Measurements from ENCODE around the gene NYAP2.

Gene NYAP2

DNA sequence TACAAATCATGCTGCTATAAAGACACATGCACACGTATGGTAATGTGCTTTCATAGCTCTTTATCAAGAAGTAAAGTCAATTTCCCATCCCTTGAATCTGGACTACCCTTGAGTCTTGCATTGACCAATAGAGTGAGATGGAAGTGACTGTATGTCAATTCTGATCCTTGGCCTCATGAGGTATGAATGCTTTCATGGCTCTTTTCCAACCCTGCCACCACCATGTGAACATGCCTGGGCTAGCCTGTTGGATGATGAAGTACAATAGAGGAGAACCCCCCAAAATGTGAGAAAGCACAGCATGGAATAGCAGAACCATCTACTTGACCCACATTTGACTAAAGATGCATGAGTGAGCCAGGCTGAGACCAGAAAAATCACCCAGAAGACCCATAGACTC lies 237.0 kb downstream of the NYAP2 start:
- no peak for DNase-seq

DNA sequence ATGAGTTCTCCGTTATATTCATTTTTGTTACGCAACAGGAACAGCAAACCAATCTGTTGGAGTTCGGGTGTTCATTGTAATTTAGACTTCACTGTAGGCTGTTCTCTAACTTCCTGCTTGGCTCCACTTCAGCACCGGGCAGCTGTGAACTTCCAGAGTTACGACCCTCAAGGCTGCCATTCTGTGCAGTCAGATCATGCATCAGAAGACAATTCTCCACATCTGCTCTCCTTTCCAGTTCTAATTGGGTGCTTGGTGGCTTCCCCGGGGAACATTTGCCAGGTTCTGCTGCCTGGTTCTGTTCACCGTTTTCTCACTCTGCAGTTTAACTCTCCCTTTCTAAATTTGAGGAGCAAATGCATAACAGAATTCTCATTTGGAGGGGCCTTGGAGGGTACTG lies 237.7 kb downstream of the NYAP2 start:
- peak; percentile 10 for DNase-seq

DNA sequence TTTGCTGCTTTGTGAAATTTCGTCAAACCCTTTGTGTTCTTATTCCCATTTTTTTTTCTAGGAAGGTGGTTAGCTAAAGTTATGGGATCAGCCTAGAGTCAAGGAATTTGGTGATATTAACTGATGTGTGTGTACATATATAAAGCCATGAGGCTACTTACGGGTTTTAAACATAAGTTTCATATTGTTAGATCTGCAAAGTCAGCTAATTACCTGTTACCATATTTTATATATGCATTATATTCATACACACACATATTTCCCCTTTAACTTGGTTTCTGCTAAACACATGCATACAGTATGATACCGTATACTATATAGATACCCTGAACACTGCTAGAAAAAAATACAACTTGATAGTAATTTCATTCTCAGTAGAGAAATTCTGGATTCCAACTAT lies 241.0 kb downstream of the NYAP2 start:
- DNase-seq: no peak

DNA sequence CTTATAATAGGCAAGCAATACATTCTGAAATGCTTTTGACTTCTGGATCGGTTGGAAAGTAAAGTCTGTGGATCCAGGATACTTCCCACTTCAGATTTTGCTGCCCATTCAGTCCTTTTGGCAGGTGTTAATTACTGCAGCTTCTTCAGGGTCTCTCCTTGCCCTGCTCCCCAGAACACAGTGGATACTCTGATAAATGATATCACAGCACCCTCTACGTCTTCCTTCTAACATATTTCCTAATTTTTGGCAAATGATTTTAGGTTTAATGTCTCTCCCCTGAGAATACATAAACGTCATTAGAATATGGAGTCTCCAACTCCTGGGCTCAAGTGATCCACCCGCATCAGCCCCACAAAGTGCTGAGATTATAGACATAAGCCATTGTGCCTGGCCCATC lies 249.8 kb downstream of the NYAP2 start:
- DNase-seq: no peak

DNA sequence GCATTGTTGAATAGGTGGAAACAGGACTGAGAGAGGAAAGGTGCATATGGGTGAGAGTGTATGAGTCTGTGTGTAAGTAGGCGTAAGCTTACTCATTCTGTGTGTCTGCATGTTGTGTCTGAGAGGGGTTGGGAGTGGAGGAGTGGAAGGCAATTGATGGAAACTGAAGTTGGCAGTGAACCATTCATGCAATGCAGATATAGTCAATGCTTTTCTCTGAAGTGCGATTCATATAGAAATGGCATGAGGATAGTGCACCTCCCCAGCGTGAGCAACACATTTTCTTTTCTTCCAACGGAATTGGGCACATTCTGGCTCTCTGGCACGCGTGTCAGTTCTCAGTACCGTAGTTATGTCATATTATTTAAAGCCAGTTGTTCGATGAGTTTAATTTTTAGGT lies 250.5 kb downstream of the NYAP2 start:
- no peak for DNase-seq

GRCh38 chr2:225660262-225661131 lies 261.0 kb downstream of the NYAP2 start:
- peak; percentile 85 for DNase-seq

- no peak for DNase-seq
Measured at GRCh38 chr2:225662101-225662500, 262.6 kb downstream of the NYAP2 start.

GRCh38 chr2:225667445-225667844 lies 267.9 kb downstream of the NYAP2 start:
- no peak for DNase-seq

GRCh38 chr2:225668606-225669266 lies 269.2 kb downstream of the NYAP2 start:
- DNase-seq: peak; percentile 70

DNA sequence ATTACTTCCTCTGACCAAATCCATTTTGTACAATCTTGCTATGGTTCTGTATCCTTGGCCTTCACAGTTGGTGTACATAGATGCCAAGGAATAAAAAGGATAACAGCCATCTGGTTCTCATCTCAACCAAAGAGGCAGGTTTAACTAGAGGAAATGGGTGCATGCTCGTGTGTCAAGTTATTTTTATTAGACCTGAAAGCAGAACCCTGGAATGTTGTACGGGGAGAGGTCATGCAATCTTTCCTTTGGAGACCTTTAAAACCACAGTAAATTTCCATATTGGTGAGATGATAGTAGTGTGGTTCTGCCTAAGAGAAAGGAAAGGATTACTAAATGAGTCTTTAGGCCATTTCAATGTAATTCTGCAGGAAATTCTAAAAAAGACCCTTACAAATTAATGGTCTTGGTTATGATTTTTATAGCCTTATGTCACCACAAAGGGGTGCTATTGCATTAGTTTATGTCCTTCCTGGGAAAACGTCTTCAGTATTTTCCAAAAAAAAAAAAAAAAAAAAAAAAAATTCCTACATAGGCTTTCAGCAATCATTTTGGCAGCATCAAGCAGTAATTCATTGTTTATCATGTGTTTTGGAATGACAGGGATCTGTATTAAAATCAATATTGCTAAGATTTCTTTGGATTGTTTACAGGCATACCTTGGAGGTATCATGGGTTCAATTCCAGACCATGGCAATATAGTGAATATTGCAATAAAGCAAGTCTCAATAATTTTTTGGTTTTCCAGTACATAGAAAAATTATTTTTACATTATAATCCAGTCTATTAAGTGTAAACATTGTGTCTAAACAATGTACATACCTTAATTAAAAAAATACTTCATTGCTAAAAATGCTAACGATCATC lies 270.8 kb downstream of the NYAP2 start:
- DNase-seq: peak; percentile 49

- DNase-seq: no peak
Measured at GRCh38 chr2:225678792-225679191, 279.3 kb downstream of the NYAP2 start.

DNA sequence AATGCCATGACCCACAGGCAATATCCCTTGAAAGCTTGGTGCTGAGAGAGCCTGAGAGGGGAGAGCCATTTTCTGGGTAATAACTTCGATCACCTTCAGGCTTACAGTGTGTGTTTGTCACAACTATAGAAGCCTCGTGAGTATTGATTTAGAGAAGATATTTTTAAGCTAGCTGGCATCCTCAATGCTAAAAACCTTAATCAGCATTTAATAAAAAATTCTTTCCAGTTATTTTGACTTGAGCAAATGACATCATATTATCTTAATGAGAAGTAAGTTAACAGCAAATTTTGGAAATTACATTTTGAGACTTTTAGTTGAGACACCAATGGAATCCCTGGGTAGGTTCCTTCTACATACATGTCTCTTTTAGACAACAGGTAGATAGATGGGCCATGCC lies 283.7 kb downstream of the NYAP2 start:
- DNase-seq: no peak

- DNase-seq: no peak
Measured at GRCh38 chr2:225690153-225690552, 290.6 kb downstream of the NYAP2 start.

- no peak for DNase-seq
Measured at GRCh38 chr2:225691711-225692110, 292.2 kb downstream of the NYAP2 start.

DNA sequence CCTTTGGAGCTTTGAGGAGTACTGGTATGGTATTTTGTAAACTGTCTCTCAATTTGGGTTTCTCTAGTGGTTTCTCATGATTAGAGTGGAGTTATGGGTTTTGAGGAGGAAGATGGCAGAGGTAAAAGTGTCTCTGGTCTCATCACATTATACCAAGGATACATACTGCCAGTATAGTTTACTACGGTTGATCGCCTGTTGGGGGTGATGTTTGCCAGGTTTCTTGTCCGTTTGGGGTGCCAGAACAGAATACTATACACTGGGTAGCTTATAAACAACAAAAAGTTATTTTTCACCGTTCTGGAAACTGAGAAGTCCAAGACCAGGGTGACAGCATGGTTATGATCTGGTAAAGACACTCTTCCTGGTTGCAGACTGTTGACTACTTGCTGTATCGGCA lies 293.7 kb downstream of the NYAP2 start:
- DNase-seq: no peak

- no peak for DNase-seq
Measured at GRCh38 chr2:225694664-225695063, 295.2 kb downstream of the NYAP2 start.

DNA sequence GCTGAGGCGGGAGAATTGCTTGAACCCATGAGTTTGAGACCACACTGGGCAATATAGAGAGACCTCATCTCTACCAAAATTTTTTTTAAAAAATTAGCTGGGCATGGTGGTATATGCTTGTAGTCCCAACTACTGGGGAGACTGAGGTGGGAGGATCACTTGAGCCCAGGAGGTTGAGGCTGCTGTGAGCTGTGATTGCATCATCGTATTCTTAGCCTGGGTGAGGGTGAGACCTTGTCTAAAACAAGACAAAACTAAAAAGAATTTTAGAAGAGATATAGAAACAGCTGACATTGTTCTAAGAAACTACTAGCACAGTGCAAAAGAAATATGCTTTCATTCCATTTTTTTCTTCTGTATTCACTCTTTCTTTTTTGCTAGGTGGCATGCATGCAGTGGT lies 298.4 kb downstream of the NYAP2 start:
- DNase-seq: no peak

Measured in NCI-H1694 (cell line).